Stimulated activated CD8-positive, alpha-beta memory T cell treated with anti-CD3 and anti-CD28 coated beads, Interleukin-4, amount 100 ng/mL, for 4 hours (primary cell): Measurements from ENCODE around the gene KCNJ10.

ENCODE experiments used
- DNase-seq, 2 donors: peaks; one replicate each; pipeline ENCODE4 v3.0.0-alpha.2; 2020; ENCODE audit warnings: low read depth in 2 of 2, low spot score in 1 of 2

KCNJ10 gene

GRCh38 chr1:160084771-160085321 lies 14.9 kb upstream of the KCNJ10 start:
- DNase-seq = no peak

- peak; percentile 40 to 41 for DNase-seq
Observed at GRCh38 chr1:160083968-160084770, 14.2 kb upstream of the KCNJ10 start.

GRCh38 chr1:160082926-160083325 lies 13.0 kb upstream of the KCNJ10 start:
- no peak for DNase-seq

GRCh38 chr1:160082487-160082886 lies 12.5 kb upstream of the KCNJ10 start:
- DNase-seq = no peak

GRCh38 chr1:160081261-160081936 lies 11.4 kb upstream of the KCNJ10 start, which contains the start of gene KCNJ9:
Gene KCNJ9, plus strand, starts transcription at chr1:160081538. Its CDS starts 2,493 bp downstream, at chr1:160084031.
- no peak for DNase-seq

- no peak for DNase-seq
Observed at GRCh38 chr1:160080381-160081100, 10.6 kb upstream of the KCNJ10 start.

DNA sequence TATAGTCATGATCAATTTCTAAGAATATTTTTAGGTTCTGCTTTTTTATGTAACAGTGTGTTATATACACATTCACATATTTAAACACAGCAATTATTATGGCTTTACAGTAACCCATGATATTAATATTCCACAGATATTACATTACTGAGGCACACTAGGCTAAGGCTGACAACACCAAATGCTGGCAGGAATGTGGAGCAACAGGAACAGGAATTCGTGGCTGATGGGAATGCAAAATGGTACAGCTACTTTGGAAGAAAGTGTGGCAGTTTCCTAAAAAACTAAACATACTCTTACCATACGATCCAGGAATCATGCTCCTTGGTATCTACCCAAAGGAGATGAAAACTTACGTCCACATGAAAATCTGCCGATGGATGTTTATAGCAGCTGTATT lies 9.5 kb upstream of the KCNJ10 start:
- no peak for DNase-seq

- no peak for DNase-seq
Observed at GRCh38 chr1:160078512-160079195, 8.7 kb upstream of the KCNJ10 start.

DNA sequence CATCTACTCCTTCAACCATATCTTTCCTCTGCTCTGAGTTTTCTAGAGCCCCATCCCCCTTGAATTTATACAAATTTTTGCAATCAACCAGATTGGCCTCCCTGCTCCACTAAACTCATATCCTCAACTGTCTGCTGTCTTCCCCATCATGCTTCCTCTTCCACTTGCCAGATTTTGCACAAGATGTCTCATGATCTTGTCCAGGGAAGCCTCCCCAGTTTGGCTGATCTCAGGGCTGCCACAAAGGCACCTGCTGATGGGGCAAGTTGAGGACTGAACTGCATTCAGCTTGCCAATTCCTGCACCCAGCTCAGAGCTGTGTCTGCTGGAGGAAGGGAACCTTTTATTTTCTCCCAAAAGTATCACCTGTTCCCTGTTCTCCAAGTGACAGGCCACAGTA lies 7.5 kb upstream of the KCNJ10 start:
- no peak for DNase-seq

GRCh38 chr1:160076295-160076694 lies 6.3 kb upstream of the KCNJ10 start:
- no peak for DNase-seq

- no peak for DNase-seq
Observed at GRCh38 chr1:160075836-160076235, 5.9 kb upstream of the KCNJ10 start.

DNA sequence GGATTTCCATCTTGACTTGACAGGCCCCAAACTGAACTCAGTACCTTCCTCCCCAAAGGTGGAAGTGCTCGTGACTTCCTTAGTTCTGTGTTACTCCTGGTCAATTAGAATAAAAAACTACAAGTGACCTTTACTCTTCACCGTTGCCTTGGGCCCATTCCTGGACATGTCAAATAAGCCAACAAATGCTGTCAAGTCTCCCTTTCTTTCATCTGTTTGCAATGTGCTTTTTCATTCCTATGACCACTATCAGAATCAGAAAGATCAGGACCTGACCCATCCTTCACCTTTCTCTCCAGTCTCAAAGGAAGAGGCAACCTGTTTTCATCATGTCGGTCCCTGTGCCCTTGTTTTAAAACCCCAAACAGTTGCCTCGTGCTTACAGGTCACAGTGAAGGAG lies 4.9 kb upstream of the KCNJ10 start:
- DNase-seq = no peak

GRCh38 chr1:160071289-160071688 lies 1.3 kb upstream of the KCNJ10 start:
- DNase-seq = no peak

DNA sequence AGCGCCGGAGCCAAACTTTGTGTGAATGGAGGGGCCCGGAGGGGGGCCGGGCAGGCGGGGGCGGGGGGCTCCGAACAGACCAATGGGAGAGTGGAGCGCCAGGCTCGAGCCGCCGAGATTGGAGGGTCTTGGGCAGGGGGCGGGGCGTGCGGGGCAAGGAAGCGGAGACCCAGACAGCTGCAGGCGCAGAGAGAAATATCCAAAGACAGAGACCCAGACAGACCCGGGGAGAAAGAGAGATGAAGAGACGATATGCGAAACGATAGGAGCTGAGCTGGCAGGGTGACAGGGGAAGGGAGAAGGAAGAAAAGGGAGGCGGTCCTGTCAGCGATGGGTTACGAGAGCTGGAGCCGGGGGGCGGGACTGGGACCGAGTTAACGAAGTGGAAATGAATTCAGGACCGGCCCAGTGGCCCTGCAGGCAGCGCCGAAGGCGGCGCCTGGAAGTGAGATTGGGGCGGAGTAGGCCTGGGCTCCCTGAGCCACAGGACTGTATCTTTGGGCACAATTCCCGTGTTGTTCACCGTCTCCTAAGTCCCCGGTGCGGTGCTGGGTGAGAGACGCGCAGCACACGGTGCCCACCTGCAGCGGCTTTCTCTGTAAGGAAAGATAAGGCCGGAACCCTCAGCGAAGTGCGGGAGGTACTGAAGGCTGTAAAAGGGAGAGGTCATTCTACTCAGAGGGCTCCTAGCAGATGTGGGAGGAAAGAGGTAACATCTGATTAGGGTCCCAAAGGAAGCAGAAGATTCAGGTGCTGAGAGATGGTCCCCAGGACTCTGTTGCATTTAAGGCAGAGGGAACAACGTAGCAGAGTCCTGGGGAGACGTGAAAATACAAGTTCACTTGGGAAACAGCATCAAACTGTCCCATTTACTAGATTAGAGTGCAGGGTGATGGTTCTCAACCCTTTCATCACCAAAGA lies 543 bp upstream of the KCNJ10 start:
- peak; percentile 42 to 65 for DNase-seq

DNA sequence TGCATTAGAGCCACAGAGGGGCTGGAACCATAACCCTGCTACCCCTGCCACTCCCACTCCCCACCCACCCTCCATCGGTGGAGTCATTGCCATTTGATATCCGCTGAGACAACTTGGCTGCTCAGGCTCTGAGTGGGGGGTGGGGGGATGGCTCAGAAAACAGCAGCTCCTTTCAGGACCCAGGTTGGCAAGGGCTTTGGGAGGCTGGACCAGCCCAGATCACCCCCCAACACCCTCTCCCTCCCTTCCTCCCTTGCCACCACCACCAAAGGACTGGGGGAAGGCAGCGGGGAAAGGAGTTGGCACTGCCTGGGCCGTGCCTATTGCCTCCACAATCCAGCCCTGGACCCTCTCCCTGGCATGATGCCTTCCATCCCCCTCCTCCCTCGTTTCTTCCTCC lies 1.7 kb downstream of the KCNJ10 start:
- DNase-seq = no peak

DNA sequence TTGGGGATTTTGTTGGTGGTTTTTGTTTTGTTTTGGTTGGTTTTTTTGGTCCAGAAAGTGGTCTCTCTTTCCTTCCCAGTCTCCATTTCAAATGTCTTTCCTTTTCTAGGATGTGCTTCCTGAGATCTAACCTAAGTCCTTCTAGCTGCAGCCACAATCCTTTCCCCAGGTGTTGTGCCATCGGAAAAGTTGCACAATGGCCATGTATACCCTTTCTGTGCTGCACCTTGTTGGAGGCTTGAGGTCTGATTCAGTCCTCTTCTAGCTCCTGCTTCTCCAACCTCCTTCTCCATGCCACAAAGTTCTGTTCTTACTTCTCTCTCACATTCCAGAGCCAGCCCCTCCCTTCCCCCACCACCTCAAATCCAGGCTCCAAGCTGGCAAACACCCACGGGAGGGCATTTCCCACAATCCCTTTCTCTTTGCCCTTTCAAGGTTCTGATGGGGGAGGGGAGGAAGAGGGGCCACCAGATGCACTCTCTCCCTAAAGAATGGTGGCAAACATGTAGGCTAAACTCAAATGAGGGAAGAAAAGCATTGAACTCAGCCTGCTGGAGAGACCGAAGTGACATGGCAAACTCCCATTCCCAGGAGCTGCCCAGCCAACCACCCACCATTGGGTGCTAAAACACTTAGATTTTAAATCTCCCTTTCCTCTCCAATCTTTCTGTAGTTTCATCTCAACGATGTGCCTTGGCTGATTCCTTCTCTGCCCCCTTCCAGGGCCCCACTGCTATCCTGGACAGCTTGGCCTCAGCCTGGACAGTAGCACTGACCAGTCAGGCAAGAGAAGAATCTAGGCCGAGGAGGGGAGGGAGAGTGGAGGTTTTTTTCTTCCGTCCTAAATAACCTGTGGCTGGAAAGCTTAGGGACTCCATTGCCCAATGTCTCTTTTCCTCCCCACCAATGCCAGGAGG lies 2.9 kb downstream of the KCNJ10 start:
- DNase-seq = no peak

- DNase-seq = no peak
Observed at GRCh38 chr1:160064746-160065145, 5.2 kb downstream of the KCNJ10 start.

- no peak for DNase-seq
Observed at GRCh38 chr1:160064164-160064563, 5.8 kb downstream of the KCNJ10 start.

DNA sequence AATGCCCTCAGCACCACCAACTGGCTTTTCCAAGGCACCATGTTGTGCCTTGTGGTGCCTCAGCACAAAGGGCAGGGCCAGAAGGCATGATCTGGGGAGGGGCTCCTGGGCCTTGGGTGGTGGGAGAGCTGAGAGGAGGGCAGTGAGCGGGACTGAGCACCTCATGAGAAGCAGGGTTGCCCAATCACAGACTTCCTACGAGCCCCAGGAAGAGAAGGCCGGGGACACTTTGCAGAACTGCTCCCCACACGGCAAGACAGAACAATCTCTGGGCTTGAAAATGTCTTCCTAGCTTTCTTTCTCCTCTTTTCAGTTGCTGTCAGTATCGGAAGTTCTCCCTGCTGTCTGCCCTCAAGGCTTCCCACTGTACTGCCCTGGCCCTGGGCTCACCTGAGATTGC lies 6.8 kb downstream of the KCNJ10 start:
- no peak for DNase-seq
